GM18508 (cell line): ENCODE results near the gene MEGF11.

Experiments
- ATAC-seq: cut with Tn5 transposase; IDR thresholded peaks from one replicate; pipeline ENCODE4 v1.9.1; 2021; ENCODE audit warnings: moderate number of reproducible peaks; ENCODE audit not compliant: insufficient read depth, unreplicated experiment

MEGF11 gene

DNA sequence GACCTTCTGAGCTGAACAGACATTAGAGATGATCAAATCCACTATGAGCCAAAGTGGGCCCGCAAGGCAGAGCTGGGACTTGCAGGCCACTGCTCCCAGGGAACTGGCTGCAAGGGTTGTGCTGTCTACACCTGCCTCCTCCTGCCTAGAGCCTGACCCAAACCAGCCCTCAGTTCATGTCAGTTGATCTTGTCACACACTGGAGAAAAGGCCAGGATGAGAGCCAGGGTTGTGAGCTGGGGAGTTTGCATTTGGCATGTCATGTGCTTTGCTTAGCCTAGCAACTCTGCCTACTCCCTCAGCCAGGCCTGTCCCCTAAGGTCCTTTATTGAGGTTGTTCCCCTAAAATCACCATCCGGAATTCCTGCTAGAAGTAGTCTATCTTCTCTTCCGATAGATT is 316.5 kb downstream of the MEGF11 start:
- ATAC-seq, result no peak

GRCh38 chr15:65936282-65936681 is 317.3 kb downstream of the MEGF11 start:
- no peak for ATAC-seq

GRCh38 chr15:65935391-65935790 is 318.2 kb downstream of the MEGF11 start:
- no peak for ATAC-seq

GRCh38 chr15:65931221-65931620 is 322.3 kb downstream of the MEGF11 start:
- ATAC-seq, result no peak

DNA sequence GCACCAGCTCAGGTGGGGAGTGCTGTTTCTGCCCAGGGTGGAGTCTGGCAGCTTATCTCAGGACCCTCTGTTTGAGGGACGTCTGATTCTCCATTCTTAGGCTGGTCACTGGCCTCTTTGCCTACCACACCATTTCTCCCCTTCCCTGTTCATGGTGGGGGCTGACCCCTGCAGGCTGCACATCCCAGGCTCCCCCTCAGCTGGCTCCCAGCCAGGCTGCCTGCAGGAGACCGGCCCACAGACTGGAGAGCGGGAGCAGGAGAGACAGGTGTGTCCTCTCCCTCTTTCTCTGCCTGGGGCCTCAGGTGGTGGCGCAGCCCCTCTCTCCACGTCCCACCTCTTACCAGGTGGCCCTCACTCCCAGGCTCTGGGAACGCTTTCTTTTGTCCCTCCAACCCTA is 323.4 kb downstream of the MEGF11 start:
- no peak for ATAC-seq

GRCh38 chr15:65929573-65929972 is 324.0 kb downstream of the MEGF11 start:
- ATAC-seq, result no peak

DNA sequence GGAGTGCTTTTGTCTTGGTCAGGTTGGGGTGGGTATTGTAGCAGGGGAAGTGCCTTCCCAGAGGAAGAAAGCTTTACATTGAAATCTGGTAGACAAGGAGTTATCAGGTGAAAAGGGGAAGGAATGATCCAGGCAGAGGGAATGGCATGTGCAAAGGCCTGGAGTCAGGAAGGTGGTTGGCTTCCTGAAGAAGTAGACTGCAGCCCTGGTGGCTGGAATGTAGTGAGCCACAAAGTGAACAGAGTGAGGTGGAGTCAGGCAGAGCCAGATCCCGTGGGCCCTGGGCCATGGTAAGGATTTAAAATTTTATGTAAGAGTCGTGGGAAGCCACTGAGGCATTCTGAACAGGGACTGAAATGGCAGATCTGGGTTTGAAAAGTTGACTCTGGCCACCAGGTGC is 326.0 kb downstream of the MEGF11 start:
- ATAC-seq, result no peak

GRCh38 chr15:65926899-65927298 is 326.7 kb downstream of the MEGF11 start:
- no peak for ATAC-seq

- no peak for ATAC-seq
These were observed 327.1 kb downstream of the MEGF11 start for GRCh38 chr15:65926459-65926858.

GRCh38 chr15:65925338-65925737 is 328.2 kb downstream of the MEGF11 start:
- ATAC-seq, result no peak

DNA sequence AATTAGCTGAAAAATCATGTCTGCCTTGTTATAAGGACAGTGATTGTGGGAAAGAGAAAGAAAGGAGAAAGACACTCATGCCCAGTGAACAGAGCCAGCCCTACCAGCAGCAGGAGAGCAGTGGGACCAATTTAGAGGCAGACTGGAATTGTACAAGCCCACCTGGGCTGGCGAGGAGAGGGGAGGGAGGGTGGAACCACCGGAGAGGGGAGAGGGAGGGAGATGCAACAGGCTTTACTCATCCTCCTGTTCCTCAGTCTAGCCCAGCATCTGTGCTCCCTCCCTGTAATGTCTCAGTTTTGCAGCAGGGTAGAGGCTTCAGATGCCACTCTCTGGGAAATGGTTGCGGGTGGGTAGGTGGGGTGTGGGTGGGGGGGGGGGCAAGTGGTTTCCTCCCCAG is 329.5 kb downstream of the MEGF11 start:
- ATAC-seq, result no peak

- ATAC-seq, result no peak
These were observed 330.3 kb downstream of the MEGF11 start for GRCh38 chr15:65923264-65923663.

- no peak for ATAC-seq
These were observed 330.9 kb downstream of the MEGF11 start for GRCh38 chr15:65922621-65923020.

- ATAC-seq, result no peak
These were observed 331.8 kb downstream of the MEGF11 start for GRCh38 chr15:65921780-65922179.

GRCh38 chr15:65920825-65921309 is 332.7 kb downstream of the MEGF11 start:
- no peak for ATAC-seq

DNA sequence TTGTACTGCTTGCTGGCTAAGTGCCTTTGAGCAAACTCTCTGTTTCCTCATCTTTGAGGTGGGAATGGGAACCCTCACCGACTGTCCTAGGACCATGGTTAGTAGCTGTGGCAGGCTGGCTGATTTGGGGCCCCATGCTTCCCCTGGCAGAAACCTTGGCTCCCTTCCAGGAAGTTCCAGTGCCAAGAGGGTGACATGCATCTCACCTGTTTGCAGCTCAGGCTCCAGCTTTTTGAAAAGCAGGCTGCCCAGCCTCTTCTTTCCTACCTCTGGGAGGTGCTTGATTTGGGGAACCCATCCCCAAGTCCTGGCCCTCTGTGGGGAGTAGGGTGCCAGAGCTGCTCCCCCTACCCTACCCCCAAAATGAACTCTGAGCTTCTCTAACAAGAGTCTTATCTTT is 333.4 kb downstream of the MEGF11 start:
- no peak for ATAC-seq

GRCh38 chr15:65919353-65919752 is 334.2 kb downstream of the MEGF11 start:
- no peak for ATAC-seq

DNA sequence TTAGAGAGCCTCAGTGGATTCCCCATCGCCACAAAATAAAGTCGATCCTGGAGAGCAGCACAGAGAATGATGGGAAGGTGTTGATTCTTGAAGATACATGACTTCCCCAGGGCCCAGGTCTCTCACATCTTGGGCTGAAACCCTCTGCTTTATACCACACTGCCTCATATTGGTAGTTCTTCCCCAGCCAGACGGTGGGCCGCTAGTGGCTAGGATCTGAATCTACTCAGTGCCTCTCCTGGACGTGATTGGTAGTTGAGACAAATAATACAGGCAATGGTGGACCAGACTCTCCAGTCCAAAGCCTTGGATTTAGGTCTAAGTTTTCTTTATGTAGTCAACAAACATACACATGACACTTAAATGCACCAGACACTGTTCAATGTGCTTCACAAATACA is 334.6 kb downstream of the MEGF11 start:
- no peak for ATAC-seq

- no peak for ATAC-seq
These were observed 335.1 kb downstream of the MEGF11 start for GRCh38 chr15:65918357-65918920.

- no peak for ATAC-seq
These were observed 335.6 kb downstream of the MEGF11 start for GRCh38 chr15:65917936-65918335.

GRCh38 chr15:65917407-65917756 is 336.2 kb downstream of the MEGF11 start:
- no peak for ATAC-seq

- ATAC-seq, result peak; percentile 40
These were observed 336.7 kb downstream of the MEGF11 start for GRCh38 chr15:65916664-65917406.
